GM19463 (cell line): ENCODE results near the gene RTN4IP1.
A peak's percentile ranks its signal among the peaks of the same experiment; 100 is the strongest.
"Not testable (repeated sequence)": the region's sequence is repeated elsewhere in the genome, so short reads cannot be mapped to it uniquely, and the experiment has no call there.

Source experiments
- ATAC-seq: cut with Tn5 transposase; IDR thresholded peaks from one replicate; pipeline ENCODE4 v1.9.1; 2021; ENCODE audit warnings: mild to moderate bottlenecking, moderate library complexity; ENCODE audit not compliant: unreplicated experiment

RTN4IP1 gene

DNA sequence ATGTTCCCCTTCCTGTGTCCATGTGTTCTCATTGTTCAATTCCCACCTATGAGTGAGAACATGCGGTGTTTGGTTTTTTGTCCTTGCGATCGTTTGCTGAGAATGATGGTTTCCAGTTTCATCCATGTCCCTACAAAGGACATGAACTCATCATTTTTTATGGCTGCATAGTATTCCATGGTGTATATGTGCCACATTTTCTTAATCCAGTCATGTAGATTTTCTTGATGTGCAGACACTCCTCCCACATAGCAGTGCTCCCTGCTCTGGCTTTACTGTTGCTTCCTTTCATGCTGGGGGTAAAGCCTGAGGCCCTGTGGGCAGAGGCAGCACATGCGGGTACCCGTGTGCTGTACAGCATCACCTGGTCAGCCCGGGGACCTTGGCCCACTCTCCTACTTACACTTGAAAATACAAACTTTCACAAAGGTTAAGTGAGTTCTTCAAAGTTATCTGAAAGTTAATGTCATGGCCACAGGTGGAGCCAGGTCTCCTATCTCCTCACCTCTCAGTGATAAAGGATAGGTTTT lies 80.3 kb downstream of the RTN4IP1 start:
- not testable (repeated sequence) for ATAC-seq

DNA sequence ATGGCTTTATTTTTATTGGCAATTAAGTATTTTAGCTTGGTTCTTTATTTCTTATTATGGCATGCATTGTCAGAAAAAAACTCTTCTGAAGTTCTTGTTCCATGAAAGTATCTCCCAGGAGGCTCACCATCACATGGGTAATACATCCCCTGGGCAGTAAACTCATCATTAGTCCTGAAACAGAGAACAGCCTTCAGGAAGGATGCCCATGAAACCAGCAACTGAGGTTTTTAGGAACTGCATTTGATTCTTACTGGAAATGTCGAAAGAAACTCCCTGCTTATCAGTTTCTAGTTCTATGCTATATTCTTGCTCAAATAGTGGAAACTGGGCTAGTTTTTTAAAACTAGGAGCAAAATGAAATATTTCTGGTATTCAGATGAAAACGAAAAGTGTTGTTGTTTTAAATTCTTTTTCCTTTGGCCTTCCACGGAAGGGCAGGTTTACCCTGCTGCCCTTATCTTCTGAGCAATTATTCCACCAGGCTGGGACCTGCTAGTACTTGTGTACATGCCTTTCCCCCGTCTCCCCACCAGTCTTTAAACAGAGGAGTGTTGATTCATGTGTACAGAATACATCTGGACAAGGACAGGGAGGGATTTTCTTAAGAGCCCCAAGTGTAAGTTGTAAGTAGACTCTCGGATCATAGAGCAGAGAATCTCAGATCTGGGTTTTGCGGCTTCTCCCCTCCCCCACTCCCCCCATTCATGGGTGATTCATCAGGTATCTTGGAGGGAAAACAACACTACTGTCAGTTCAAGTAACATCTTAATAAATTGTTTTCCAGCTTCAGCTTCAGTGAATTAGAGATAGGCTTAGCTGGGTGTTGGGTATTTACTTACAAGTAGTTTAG lies 81.5 kb downstream of the RTN4IP1 start:
- ATAC-seq, result no peak

DNA sequence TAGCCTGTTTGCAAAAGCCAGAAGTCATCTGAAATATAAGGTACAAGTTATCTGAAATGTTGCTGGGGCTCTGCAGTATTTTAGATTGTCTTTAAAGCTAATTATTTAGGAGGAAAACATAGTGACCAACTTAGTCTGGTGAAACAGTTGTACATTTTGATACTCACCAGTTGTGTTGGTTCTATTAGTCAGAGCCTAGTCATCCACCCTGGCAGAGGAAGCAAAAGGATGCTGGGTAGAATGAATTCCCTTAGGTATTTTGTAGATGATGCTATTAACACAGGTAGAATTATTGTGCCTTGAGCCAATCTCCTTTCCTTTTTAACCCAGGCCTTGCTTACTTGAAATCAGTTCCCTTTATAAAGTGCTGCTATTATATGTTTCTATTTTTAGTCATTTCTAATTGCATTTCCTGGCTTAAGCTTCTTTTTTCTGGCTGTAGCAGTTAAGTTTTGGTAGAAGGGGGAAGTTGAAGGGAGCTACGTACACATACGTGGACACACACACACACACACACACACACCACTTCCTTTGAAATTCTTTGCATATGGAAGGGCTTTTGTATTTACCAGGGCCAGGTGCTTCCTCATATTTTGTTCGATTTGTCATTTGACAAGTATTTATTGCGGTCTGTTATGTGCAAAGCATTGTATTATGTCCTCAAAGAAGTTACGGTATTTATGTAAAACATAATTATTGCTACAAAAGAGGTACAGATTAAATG lies 82.4 kb downstream of the RTN4IP1 start:
- no peak for ATAC-seq

DNA sequence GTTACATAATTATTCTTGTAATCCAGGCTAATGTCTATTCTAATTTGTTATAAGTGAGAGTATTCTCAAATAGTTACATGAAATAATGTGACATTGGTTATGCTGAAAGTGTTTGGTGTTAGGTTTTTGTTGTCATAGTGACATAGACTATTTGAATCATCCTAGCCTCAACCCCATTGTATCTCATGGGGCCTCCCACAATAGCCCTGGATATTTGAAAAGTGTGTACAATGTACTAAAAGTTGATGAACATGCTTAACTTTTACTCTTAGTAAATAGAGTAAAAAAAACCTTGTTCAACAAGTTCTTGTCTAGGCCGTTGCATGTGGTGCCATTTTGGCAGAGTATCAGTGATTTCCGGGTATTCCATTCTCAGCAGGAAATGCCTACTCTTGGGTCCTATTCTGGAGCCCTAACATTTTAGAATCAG lies 83.0 kb downstream of the RTN4IP1 start:
- ATAC-seq, result no peak

DNA sequence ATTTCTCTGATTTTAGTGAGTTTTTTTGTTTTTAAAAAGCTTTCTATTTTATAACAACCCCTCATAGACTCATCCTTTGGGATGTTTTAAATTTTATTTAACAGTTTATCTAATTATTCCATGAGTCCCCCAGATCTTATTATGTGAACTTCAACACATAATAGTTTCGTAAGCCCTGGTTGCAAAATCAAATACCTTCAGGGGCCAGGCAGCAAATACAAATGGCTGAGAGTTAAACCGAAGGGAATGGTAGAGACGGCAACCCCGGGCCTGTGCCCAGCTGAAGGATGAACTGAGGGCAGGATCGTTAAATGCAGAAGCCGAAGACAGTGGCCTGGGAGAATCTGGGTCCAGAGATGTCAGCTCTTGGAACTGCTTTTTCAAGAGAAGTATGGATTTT lies 88.4 kb downstream of the RTN4IP1 start:
- ATAC-seq, result no peak

DNA sequence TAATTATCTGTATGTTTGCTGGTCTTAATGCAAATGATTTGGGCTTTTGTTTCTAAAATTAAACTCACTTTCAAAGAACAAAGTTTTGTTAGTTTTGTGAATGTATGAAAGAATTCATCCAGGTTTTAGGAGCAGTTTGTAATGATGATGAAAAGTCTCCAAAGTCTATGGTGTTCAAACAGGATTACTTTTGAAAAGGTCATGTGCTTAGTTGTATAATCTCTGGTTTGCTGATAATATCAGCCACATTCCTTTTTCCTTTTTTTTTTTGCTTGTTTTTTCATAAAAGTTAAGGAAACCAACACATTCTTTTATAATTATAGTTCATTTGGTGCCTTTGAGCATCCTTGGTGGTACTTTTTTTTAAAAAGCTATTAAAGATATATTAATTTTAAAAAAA lies 88.9 kb downstream of the RTN4IP1 start:
- no peak for ATAC-seq

DNA sequence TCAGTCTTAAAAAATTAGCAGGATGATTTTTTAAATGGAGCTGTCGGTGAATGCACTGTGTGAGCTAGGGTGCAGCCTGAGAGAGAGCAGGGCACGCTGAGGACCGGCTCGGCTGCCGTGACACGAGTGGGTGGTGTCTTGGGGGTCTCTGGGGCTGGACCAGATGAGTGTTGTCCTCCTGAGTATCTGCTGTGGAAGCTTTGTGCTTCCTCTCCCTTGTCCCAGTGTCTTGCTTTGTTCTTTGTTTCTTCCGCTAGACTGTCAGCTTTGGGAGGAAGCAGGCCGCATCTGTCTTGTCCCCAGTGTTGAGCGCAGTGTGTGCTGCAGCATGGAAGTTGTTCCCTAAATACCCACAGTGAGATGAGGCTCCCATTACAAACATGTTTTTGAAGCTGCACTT lies 89.4 kb downstream of the RTN4IP1 start:
- no peak for ATAC-seq

DNA sequence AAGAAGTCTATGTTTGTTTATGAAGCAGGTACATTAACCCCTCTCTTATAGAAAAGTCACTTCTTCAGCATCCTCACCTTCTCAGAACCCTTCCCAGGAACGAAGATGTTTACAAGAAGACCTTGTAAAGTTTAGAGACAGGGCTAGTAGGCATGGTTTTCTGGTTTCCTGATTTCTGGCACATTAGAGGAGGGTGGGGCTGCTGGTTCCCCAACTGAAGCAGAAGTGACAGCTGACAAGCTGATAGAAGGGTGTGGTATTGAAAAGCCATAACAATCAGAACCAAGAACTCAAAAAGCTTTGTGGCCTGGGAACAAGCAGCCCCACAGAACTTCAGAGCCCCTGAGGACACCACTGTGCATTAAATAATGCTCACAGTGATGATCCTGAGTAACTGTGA lies 91.2 kb downstream of the RTN4IP1 start:
- no peak for ATAC-seq

DNA sequence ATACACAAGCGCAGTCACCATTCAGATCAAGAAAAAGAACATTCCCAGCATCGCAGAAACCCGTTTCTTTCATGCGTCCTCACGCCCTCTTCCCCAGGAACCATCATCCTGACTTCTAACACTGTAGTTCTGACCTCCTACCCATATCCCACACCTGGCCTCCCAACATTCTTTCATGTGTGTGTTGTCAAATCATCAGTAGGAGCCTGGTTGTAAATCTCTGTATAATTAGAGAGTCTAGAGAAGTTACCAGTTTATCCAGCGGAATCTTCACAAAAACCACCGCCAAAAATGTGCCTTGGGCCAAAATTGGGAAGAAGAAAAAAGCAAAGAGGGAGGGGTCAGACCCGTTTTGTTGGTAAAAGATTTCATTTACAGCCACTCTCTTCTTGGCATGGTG lies 91.6 kb downstream of the RTN4IP1 start:
- no peak for ATAC-seq

DNA sequence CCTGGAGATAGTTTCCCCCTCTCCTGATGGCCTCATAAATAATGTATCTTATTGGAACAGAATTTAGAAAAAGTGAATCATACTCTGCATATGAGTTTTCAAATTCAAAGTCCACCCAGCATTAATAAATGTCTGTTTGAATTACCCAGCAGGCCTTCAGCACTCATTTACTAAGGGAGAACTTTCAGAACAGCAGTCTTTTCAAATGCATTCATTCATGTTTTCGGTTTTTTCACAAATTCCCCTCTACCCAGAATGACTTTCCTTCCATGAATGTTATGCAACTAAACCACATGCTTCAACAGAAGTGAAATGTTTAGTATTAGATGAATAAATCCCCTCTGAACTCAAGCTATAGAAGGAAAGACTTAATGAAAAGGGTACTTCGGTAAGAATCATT lies 92.4 kb downstream of the RTN4IP1 start:
- ATAC-seq, result peak; percentile 47

DNA sequence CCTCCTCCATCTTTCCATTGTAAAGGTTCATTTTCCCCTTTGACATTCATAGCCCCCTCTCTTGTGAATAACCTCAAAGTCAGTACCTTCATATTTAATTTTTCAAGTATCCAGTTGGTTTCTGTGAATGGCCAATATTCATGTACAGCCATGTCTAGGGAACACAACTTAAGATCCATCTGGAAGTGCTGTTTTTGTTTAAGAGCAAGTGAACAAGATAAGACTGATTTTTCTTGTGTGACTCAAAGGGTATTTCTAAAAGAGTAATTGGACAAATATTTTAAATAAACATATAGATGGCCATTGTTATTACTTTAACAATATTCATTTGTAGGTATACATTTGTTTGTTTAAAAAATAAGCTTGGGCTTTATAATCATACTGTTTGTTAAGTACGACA lies 92.9 kb downstream of the RTN4IP1 start:
- ATAC-seq, result no peak

DNA sequence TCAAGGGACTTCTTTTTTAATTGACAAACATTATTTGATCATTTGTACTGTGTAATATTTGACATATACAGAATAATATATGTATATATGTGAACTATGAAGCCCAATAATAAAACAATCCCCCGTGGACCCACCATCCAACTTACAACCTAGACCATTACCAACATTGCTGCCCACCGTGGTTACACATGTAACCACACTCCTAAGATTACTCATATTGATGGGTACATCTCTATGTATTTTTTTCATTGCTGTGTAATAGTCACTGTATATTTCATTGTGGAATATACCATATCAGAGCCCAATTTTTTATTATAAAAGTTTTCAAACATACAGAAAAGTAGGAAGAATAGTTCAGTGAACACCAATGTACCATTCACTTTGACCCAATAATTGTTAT lies 94.3 kb downstream of the RTN4IP1 start:
- ATAC-seq, result no peak

DNA sequence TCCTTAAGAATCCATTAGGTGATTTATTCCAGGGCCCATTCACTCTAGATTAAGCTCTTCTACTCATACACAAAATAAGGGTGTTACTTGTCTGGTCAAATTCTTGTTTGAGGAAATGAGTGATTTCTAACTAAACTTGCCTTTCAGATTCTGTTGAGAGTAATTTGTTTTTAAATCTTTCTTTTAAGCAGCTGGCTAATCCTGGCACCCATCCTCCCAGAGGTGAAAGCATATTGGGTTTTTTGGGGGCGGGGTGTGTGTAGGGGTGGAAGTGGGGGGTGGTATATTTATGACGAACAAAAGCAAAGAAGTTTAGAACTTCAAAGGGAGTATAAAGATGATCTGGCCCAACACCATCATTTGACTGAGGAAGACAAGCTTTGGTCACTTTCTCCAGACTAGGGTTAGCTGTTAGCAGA lies 94.7 kb downstream of the RTN4IP1 start:
- peak; percentile 52 for ATAC-seq

DNA sequence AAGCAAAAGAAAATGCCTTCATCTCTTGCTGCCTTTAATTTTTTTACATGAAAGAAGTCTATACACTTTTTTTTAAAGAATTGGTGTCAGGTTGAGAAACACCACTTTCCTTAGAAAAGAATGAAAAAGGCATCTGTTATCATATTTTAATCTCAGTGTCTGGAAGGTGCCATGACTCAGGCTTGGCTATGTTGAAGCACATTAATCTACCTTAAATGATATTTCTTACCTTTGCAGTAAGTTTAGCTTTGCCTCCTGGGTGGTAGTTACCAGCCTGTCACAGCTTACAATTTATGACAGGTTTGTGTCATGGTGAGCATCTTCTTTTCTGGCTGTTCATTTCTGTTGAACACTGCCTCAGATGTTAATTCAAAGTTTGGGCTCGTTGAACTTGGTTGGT lies 95.3 kb downstream of the RTN4IP1 start:
- ATAC-seq, result no peak

DNA sequence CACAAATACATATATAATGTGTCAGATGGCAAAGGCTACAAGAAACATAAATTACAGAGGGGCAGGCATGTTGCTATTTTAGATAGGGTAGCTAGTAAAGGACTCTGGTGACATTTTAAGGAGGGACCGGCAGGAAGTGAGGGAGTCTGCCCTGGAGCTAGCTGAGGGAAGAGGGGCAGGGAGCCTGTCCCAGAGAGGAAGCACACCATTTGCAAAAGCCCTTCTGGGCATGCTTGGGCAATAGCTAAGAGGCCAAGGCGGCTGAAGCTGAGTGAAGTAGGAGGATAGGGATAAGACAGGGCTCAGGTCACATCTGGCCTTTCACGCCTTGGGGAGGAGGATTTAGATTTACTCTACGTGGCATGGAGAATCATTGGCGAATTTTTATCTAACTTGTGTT lies 96.2 kb downstream of the RTN4IP1 start:
- no peak for ATAC-seq

DNA sequence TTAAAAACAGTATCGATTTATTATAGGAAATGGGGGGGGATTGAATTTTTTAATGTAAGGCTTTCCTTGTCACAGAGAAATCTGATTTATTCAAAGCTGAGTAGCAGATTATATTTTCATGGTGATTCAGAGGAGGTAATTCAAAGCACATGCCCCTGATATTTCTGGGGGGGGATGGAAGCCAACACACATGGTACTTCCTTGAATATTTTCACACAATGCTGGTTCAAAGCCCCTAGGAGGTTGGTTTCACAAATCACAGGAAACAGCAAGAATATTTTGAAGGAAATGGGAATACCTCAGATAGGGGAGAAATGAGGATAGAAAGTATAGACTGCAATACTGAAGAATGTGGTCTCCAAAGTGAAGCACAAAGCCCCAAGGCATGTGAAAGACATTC lies 98.8 kb downstream of the RTN4IP1 start:
- ATAC-seq, result no peak

DNA sequence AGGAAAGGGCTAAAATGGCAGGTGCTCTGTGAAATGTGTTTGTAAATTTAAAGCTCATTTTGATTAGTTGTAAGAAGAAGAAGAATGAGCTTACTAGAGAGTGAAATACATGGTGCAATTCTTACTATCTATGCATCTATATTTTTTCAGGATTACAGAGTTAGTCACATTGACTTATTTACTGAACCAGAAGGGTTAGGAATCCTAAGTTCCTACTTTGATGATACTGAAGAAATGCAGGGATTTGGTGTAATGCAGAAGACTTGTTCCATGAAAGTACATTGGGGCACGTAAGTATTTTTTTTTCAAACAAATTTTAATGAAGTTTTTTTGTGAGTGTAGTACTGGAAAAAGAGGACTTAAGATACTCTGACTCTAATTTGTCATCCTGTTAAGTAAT lies 99.3 kb downstream of the RTN4IP1 start:
- ATAC-seq, result no peak

DNA sequence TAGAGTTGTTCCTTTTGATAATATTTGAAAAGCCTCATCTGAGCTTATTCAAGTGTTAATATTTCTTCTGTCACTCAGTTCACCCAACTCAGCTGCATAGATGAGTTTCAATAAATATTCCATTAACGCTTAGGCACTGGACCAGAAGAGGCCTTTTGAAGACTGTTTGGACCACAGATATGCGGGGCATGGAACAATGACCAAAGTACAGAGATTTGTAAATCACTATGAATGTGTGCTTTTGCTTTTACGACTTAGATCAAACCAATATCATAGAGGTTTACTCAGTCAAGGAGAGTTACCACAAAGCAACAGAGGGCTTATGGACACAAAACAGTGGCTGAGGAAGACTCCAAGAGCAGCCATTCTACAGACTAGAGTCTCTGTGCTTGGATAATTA lies 99.9 kb downstream of the RTN4IP1 start:
- ATAC-seq, result no peak

DNA sequence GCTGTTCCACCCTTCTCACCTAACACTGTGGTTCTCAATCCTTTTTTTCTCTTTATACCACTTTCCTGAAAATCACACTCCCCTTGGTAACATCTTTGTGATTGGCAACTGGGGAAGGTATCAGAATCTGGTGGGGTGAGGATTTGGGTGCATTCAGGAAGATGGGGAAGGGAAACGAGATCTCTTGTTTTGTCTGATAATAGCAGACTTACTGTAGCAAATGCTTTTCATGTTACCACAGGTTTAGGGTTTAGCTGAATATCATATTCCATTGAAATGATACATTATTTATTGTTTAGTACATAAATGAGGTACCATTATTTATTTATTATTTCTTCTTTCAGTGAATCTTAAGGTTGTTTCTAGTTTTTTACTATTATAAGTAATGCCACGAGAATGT lies 100.8 kb downstream of the RTN4IP1 start:
- ATAC-seq, result no peak

DNA sequence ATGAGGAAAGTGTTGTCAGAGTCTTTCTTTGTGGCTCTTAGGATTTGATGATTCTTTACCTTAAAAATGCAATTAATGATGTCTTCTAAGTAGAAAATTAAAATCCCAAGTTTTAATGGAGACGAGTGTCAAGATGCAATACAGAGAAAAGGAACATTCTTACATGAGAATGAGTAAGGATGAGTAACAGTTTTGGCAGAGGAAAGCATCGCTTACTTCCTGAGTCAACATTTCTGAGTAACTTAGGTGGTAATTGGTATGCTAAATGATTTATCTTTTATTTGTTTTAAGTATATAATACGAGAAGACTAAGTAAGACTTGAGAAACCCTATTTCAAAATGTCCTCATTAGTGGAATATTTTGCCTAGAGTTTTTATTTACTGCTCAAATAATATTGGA lies 101.3 kb downstream of the RTN4IP1 start:
- no peak for ATAC-seq

DNA sequence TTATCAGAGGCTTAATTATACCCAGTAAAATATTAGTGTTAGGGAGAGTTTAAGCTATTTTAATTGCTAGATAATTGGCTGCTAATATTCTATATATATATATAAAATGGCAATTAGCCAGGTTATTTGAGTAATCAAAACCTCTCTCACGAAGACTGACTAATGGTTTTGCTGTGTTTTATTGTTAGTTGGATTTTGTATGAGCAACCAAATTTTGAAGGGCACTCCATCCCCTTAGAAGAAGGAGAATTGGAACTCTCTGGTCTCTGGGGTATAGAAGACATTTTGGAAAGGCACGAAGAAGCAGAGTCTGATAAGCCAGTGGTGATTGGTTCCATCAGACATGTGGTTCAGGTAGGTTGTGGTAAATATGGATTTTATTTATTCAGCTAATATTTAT lies 102.2 kb downstream of the RTN4IP1 start:
- no peak for ATAC-seq

DNA sequence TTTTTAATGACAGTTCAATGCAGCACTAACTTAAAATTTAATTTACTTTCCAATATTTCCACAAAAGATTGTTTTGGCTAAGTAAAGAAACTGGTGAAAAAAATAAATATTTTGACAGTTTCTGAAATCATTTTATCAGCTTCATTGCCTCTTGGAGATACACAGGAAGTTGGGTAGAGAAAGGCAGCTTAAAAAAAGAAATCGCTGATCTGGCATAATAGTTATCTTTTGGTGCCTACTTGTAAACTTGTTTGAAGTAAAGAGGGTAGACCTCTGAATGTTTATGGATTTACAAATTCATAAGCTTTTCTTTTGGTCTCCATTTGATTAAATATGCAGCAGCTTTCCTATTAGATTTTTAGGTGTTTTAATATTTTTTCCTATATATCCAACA lies 103.4 kb downstream of the RTN4IP1 start:
- no peak for ATAC-seq
